Caki2 (cell line): Measurements from ENCODE around the gene HDAC11. TPM values are rescaled to one million over a fixed set of nuclear protein-coding genes. Genes with fewer than 3 reads are reported as not detected.

Experiments used
- DNase-seq: peaks from one replicate; pipeline ENCODE4 v3.0.0-alpha.2; 2015; ENCODE audit warnings: low read depth
- in situ Hi-C: cut with HindIII; loops from 2 replicates; pipeline ENCODE4 v1.10.0; 2016; ENCODE audit warnings: low sequenced_read_pairs, low pct_unique_long_range_greater_than_20kb, mixed read lengths
- total RNA-seq: library from RNA; depleted of rRNA; stranded (reverse); fragments of >200 nt; shearing (Covaris generic); gene quantifications from 2 replicates; pipeline ENCODE4 v1.2.3, GENCODE V29; 2014; ENCODE audit warnings: low replicate concordance

The HDAC11 gene
- total RNA-seq, 1 experiment from 2014 or later, result 19.3 TPM

GRCh38 chr3:13463618-13464400, 16.3 kb upstream of the HDAC11 start:
- no peak for DNase-seq
- in situ Hi-C loops, result no loop called here

- no peak for DNase-seq
- in situ Hi-C loops, result no loop called here
Measured at GRCh38 chr3:13465236-13465873, 14.8 kb upstream of the HDAC11 start.

- no peak for DNase-seq
- in situ Hi-C loops, result no loop called here
Measured at GRCh38 chr3:13466781-13467180, 13.3 kb upstream of the HDAC11 start.

DNA sequence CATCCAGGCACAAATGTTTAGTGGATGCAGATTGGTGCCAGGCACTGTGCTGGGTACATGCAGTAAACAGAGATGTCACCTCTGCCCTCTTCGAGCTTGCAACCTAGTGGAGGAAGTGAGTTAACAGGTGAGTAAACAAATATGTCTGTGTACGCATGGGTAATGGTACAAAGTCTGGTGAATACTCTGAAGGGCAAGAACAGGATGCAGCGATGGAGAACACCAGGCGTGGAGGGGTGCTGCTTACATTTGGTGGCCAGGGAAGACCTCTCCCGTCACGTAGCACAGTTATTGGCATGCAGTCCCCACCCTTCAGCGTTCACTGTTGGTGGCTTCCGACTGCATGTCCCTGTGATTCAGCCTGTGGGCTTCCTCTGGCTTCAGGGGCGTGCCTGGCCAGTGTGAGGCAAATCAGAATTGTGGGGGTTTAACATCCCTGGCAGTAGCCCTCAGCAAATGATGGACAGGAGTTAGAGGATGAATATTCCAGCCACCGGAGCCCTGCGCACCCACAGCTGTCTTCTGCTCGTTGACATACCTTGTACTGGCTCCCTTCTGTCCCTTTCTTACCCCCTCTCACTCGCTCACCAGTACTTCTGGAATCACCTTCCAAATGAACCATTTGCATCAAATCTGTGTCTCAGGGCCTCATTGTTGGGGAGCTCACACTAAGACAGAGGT, 9.1 kb upstream of the HDAC11 start:
- in situ Hi-C loops, result no loop called here
- peak; percentile 24 for DNase-seq

DNA sequence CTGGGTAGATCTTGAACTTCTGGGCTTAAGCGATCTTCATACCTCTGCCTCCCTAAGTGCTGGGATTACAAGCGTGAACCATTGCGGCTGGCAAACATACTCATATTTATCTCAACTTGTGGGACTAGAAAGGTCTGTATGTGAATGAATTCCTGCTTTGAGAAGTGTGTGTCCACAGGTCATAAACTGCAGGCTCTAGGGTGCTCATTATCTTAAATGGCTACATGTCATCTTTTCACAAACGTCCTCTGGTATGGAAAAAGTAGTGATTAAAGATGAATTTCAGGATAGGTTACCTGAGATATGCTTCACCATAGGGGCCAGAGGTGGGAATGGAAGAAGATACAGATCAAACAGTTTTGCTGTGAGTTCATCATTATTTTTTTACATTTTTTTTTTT, 7.8 kb upstream of the HDAC11 start:
- in situ Hi-C loops, result no loop called here
- no peak for DNase-seq

- in situ Hi-C loops, result no loop called here
- DNase-seq, result no peak
Measured at GRCh38 chr3:13473020-13473419, 7.1 kb upstream of the HDAC11 start.

DNA sequence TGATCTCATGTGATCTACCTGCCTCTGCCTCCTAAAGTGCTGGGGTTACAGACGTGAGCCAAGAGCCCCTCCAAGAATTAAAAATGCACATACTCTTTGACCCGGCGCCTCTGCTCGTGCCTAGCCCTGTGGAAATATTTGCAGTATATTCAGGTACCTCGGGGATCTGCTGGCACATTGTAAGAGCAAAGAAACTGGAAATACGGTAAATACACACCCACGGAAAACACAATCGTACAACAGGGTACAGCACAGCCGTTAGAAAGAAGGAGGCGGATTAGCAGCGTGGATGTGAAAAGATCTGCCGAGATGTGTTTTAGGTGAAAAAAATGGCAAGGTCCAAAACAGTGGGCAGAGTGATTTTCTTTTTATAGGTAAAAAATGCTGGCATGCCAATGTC, 6.1 kb upstream of the HDAC11 start:
- DNase-seq, result no peak
- in situ Hi-C loops, result no loop called here

GRCh38 chr3:13474776-13475303, 5.3 kb upstream of the HDAC11 start:
- DNase-seq, result no peak
- in situ Hi-C loops, result no loop called here

DNA sequence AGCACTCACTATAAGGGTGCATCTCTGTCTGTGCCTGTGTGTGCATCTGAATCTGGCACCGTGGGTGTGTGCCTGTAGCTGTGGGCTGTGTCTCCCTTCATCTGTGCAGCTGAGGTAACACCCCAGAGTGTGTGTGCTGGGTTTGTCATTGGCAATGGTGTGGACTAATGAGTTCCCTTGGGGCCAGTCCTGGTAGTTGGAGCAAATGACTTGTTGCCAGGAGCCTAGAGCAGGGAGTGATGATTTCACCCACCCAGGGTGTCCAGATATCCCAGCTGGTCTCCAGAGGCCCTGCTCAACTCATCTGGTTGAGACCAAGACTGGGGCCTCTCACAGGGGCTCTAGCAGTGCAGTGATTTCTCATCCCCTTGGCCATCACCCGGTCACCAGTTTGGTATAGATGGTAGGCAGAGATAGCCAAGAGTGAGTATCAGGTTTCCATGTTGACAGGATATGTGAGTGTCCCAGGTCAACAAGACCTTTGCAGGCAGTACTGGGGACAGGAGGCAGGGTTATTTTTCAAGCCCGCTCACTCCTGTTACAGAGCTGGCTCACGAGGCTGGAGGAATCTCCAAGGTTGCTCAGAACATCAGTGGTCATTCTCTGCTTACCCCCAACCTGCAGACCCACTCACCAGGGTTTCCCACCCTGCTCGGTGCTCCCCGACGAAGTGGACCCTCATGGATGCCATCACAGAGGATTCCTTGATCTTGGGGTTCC, 4.1 kb upstream of the HDAC11 start:
- DNase-seq, result no peak
- in situ Hi-C loops, result no loop called here

DNA sequence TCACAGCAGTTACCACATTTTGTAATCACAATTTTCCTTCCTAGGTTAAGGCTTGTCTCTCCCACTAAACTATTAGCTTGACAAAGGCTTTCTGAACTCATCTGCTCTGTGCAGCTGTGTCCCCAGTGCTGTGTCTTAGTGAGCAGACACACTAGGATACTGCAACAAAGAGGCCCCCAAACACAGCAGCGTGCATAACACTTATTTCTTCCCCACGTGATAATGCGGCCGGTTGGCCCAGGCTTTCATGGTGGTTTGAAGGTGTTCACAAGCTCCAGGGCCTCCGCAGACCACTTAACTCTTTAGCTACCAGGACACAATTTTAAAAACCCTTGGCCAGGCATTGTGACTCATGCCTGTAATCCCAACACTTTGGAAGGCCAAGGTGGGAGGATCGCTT, 2.2 kb upstream of the HDAC11 start:
- DNase-seq, result no peak
- in situ Hi-C loops, result no loop called here

GRCh38 chr3:13479332-13479581, 849 bp upstream of the HDAC11 start:
- DNase-seq, result no peak
- in situ Hi-C loops, result no loop called here

GRCh38 chr3:13480340-13481318, 523 bp downstream of the HDAC11 start:
- in situ Hi-C loops, result no loop called here
- DNase-seq, result no peak

GRCh38 chr3:13482106-13482690, 2.1 kb downstream of the HDAC11 start:
- in situ Hi-C loops, result no loop called here
- DNase-seq, result no peak

- no peak for DNase-seq
- in situ Hi-C loops, result no loop called here
Measured at GRCh38 chr3:13483286-13483685, 3.2 kb downstream of the HDAC11 start.

- no peak for DNase-seq
- in situ Hi-C loops, result no loop called here
Measured at GRCh38 chr3:13483988-13484695, 4.0 kb downstream of the HDAC11 start.

DNA sequence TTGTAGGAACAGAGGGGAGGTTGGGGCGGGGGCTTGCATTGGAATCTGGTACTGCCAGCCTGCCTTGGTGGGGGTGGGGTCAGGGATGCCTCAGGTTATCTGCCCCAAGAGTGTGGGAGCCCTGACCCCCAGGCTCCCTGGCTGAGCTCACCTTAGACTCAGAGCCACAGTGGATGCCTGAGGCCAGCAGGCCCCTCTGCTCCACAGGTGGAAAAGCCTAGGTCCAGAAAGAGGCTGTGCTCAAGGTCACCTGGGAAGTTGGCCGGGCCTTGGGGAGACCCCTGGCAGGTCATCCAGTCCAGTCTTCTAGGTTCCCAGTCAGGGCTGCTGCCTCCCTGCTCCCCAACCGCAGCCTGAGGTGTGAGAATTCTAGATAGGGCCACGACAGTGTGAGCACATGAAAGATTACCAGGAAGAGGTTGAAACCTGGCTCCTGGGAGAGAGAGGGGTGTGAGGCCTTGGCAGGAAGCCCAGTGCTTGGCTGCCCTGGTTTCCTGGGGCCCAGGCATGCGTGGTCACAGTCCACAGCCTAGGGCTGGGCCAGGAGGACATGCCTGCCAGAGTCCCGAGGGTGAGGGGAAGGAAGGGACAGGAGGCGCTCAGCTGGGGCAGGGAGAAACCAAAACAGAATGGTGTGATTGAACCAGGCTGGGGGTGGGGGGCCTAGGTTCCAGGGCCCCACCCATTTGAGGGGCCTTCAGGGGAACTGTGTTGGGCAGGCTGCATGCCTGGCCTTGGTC, 4.9 kb downstream of the HDAC11 start:
- peak; percentile 86 for DNase-seq
- in situ Hi-C loops, result no loop called here
